ENCODE measurements around the gene RTN4R. TPM values are rescaled to one million over a fixed set of nuclear protein-coding genes. Genes with fewer than 3 reads are reported as not detected.

RTN4R gene
- total and polyA plus RNA-seq, 9 of the 15 experiments (the other 6 are each of a cell fraction or from before 2014, with no cell fraction given): 0.04 to 2.8 (median 1.4) TPM; not detected in 3

DNA sequence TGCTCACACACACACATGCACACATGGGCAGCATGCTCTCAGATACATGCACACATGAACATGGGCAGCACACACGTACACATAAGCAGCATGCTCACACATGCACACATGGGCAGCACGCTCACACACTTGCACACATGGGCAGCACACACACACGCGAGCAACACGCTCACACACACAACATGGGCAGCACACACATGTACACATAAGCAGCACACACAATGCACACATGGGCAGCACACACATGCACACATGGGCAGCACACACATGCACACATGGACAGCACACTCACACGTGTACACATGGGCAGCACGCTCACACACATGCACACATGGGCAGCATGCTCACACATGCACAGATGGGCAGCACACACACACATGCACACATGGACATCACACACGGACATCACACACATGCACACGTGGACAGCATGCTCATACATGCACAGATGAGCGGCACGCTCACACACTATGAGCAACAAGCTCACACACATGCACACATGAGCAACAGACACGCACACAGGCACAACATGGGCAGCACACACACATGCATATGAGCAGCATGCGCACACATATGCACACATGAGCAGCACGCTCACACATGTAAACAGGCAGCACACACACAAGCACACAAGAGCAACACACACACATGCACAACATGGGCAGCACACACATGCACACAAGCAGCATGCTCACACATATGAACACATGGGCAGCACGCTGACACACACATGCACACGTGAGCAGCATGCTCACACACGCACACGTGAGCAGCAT is 43.0 kb downstream of the RTN4R start (continued):
- TF ChIP-seq, protein P1, sequence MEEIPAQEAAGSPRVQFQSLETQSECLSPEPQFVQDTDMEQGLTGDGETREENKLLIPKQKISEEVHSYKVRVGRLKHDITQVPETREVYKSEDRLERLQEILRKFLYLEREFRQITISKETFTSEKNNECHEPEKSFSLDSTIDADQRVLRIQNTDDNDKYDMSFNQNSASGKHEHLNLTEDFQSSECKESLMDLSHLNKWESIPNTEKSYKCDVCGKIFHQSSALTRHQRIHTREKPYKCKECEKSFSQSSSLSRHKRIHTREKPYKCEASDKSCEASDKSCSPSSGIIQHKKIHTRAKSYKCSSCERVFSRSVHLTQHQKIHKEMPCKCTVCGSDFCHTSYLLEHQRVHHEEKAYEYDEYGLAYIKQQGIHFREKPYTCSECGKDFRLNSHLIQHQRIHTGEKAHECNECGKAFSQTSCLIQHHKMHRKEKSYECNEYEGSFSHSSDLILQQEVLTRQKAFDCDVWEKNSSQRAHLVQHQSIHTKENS (CRISPR knock-in tag; IDR thresholded peaks at IDR 0.05): no peak
- TF ChIP-seq PRMT5 (CRISPR knock-in tag; IDR thresholded peaks at IDR 0.05) (peak; percentile 53; the same call in 1 of the 2 replicates), ZNF143 (CRISPR knock-in tag; IDR thresholded peaks at IDR 0.05) (0 out of 2 replicates have a peak, but pooled peaks have one; percentile 51), BHLHE40 (IDR thresholded peaks at IDR 0.05; ENCODE audit: low read length) (peak; percentile 28; the same call in 1 of the 2 replicates), CHD1 (IDR thresholded peaks at IDR 0.05; ENCODE audit: low read length) (peak; percentile 64), KDM4B (IDR thresholded peaks at IDR 0.05; ENCODE audit: borderline replicate concordance in 2 of 2, low read depth in 1 of 2) (no peak), HDAC8 (tag; IDR thresholded peaks at IDR 0.05) (no peak), YY1 (IDR thresholded peaks at IDR 0.05; ENCODE audit: borderline replicate concordance in 1 of 3, control insufficient read depth in 1 of 3, extremely low read depth in 1 of 3, insufficient read depth in 3 of 3, insufficient read length in 1 of 3, insufficient replicate concordance in 2 of 3, low read depth in 1 of 3, low read length in 2 of 3) (peak in 1 of 3 experiments; percentile 9), ZNF239 (CRISPR knock-in tag; IDR thresholded peaks at IDR 0.05) (no peak), CEBPG (CRISPR knock-in tag; IDR thresholded peaks at IDR 0.05) (no peak; the same call in none of the 2 replicates), CEBPG (tag; conservative IDR thresholded peaks at IDR 0.05 in 1 of 2, IDR thresholded peaks at IDR 0.05 in 1 of 2) (no peak), FOXA3 (CRISPR knock-in tag; conservative IDR thresholded peaks at IDR 0.05 in 1 of 2, IDR thresholded peaks at IDR 0.05 in 1 of 2) (0 out of 4 replicates have a peak, but pooled peaks of 1 of the 2 experiments have one; percentile 4), STAG1 (CRISPR knock-in tag; IDR thresholded peaks at IDR 0.05; ENCODE audit: borderline replicate concordance) (peak; percentile 7; the same call in 1 of the 2 replicates), CBX3 (IDR thresholded peaks at IDR 0.05; ENCODE audit: borderline replicate concordance in 1 of 2, low read length in 2 of 2) (0 out of 3 replicates have a peak, but pooled peaks of 1 of the 2 experiments have one; percentile 3), PURB (CRISPR knock-in tag; IDR thresholded peaks at IDR 0.05; ENCODE audit: low read depth) (peak; percentile 98; the same call in 1 of the 2 replicates), ETV6 (IDR thresholded peaks at IDR 0.05; ENCODE audit: borderline replicate concordance in 1 of 2, low read depth in 2 of 2, low read length in 1 of 2) (no peak), ETV6 (CRISPR knock-in tag; IDR thresholded peaks at IDR 0.05; ENCODE audit: borderline replicate concordance) (no peak), ZFPM2 (CRISPR knock-in tag; IDR thresholded peaks at IDR 0.05) (no peak), POLR2B (IDR thresholded peaks at IDR 0.05; ENCODE audit: low read depth, partially characterized antibody) (no peak), CREBBP (IDR thresholded peaks at IDR 0.05; ENCODE audit: low read depth, low read length) (no peak)
- TF ChIP-seq, protein P2, sequence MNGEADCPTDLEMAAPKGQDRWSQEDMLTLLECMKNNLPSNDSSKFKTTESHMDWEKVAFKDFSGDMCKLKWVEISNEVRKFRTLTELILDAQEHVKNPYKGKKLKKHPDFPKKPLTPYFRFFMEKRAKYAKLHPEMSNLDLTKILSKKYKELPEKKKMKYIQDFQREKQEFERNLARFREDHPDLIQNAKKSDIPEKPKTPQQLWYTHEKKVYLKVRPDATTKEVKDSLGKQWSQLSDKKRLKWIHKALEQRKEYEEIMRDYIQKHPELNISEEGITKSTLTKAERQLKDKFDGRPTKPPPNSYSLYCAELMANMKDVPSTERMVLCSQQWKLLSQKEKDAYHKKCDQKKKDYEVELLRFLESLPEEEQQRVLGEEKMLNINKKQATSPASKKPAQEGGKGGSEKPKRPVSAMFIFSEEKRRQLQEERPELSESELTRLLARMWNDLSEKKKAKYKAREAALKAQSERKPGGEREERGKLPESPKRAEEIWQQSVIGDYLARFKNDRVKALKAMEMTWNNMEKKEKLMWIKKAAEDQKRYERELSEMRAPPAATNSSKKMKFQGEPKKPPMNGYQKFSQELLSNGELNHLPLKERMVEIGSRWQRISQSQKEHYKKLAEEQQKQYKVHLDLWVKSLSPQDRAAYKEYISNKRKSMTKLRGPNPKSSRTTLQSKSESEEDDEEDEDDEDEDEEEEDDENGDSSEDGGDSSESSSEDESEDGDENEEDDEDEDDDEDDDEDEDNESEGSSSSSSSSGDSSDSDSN (IDR thresholded peaks at IDR 0.05; ENCODE audit: borderline replicate concordance in 1 of 2, low read depth in 2 of 2, low read length in 2 of 2): no peak
- TF ChIP-seq, protein P3, sequence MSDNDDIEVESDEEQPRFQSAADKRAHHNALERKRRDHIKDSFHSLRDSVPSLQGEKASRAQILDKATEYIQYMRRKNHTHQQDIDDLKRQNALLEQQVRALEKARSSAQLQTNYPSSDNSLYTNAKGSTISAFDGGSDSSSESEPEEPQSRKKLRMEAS (CRISPR knock-in tag; IDR thresholded peaks at IDR 0.05): peak; percentile 73

Data from K562 (cell line).